HPDE6-E6E7 (cell line): ENCODE results near the gene TRIM25.

Source experiments
- DNase-seq: peaks from one replicate; pipeline ENCODE4 v3.0.0; 2011; ENCODE audit warnings: missing footprints; ENCODE audit errors: extremely low spot score

The TRIM25 gene

GRCh38 chr17:56894859-56895455 is 18.9 kb downstream of the TRIM25 start:
- DNase-seq, result no peak

- no peak for DNase-seq
Measured at GRCh38 chr17:56893503-56893902, 20.3 kb downstream of the TRIM25 start.

- no peak for DNase-seq
Measured at GRCh38 chr17:56892333-56892732, 21.5 kb downstream of the TRIM25 start.

GRCh38 chr17:56891751-56892150 is 22.1 kb downstream of the TRIM25 start:
- DNase-seq, result no peak

GRCh38 chr17:56890906-56891674 is 22.8 kb downstream of the TRIM25 start:
- no peak for DNase-seq

- DNase-seq, result no peak
Measured at GRCh38 chr17:56890390-56890789, 23.5 kb downstream of the TRIM25 start.

- DNase-seq, result peak; percentile 35
Measured at GRCh38 chr17:56887552-56888467, 26.0 kb downstream of the TRIM25 start.

GRCh38 chr17:56887105-56887504 is 26.7 kb downstream of the TRIM25 start:
- DNase-seq, result no peak

GRCh38 chr17:56886288-56886731 is 27.5 kb downstream of the TRIM25 start:
- DNase-seq, result no peak

- DNase-seq, result no peak
Measured at GRCh38 chr17:56885312-56885657, 28.6 kb downstream of the TRIM25 start.

GRCh38 chr17:56884483-56885311 is 29.2 kb downstream of the TRIM25 start:
- DNase-seq, result no peak

- DNase-seq, result no peak
Measured at GRCh38 chr17:56883616-56884015, 30.2 kb downstream of the TRIM25 start.

- no peak for DNase-seq
Measured at GRCh38 chr17:56881685-56882295, 32.1 kb downstream of the TRIM25 start.

- no peak for DNase-seq
Measured at GRCh38 chr17:56880571-56880970, 33.3 kb downstream of the TRIM25 start.

- no peak for DNase-seq
Measured at GRCh38 chr17:56880133-56880532, 33.7 kb downstream of the TRIM25 start.

GRCh38 chr17:56879280-56879679 is 34.6 kb downstream of the TRIM25 start:
- no peak for DNase-seq

GRCh38 chr17:56876766-56877179 is 37.1 kb downstream of the TRIM25 start:
- no peak for DNase-seq

GRCh38 chr17:56870081-56870651 is 43.7 kb downstream of the TRIM25 start:
- no peak for DNase-seq

- no peak for DNase-seq
Measured at GRCh38 chr17:56868716-56869115, 45.1 kb downstream of the TRIM25 start.

GRCh38 chr17:56867948-56868376 is 45.9 kb downstream of the TRIM25 start:
- no peak for DNase-seq

- no peak for DNase-seq
Measured at GRCh38 chr17:56866496-56866895, 47.4 kb downstream of the TRIM25 start.
